Prostate gland (tissue), 2 donors: ENCODE measurements around the gene SPNS3. TPM values are rescaled to one million over a fixed set of nuclear protein-coding genes. Genes with fewer than 3 reads are reported as not detected.

Source experiments
- DNase-seq: peaks from one replicate; pipeline ENCODE4 v3.0.0-alpha.2; 2019; ENCODE audit warnings: low spot score
- H3K27ac ChIP-seq, 2 donors: fragments of 200-600 bp; sonication (generic); 2 replicates each; pipeline ENCODE4 v1.5.1; 2017 to 2019
- H3K27me3 ChIP-seq: fragments of 200-600 bp; sonication (generic); replicated peaks from 2 replicates; pipeline ENCODE4 v1.5.1; 2019; ENCODE audit not compliant: insufficient read depth
- H3K36me3 ChIP-seq, 2 donors: fragments of 200-600 bp; sonication (generic); 1 replicate in 1 of 2; 2 replicates in 1 of 2; pipeline versions ENCODE4 v1.5.1 to v1.8.1; 2017 to 2019
- H3K4me1 ChIP-seq: fragments of 200-600 bp; sonication (generic); replicated peaks from 2 replicates; pipeline ENCODE4 v1.5.1; 2019
- H3K4me3 ChIP-seq, 2 donors: fragments of 200-600 bp; sonication (generic); 2 replicates each; pipeline ENCODE4 v1.5.1; 2017 to 2019
- H3K9me3 ChIP-seq: fragments of 200-600 bp; sonication (generic); 2 replicates; pipeline ENCODE4 v1.5.1; 2017
- CTCF ChIP-seq, 4 experiments: fragments of 200-600 bp in 2 of 4; fragments of 450-650 bp in 2 of 4; sonication (generic) in 2 of 4; IDR thresholded peaks; 1 replicate in 3 of 4; 2 replicates in 1 of 4; pipeline ENCODE4 v1.5.1; 2016 to 2019; ENCODE audit warnings: antibody characterized with exemption in 4 of 4, mild to moderate bottlenecking in 2 of 4, moderate library complexity in 2 of 4
- POLR2A ChIP-seq: fragments of 450-650 bp; IDR thresholded peaks from one replicate; pipeline ENCODE4 v1.6.1; 2016; ENCODE audit warnings: antibody characterized with exemption, mild to moderate bottlenecking
- POLR2AphosphoS5 ChIP-seq: sonication (generic); formaldehyde crosslinking; IDR thresholded peaks from one replicate; pipeline ENCODE4 v1.6.1; 2017; ENCODE audit warnings: antibody characterized with exemption
- WGBS: methylation state at CpG from one replicate; pipeline ENCODE4 v1.1.5; 2018; 5-methylcytosine and 5-hydroxymethylcytosine counted together
- intact Hi-C: fragments of 100-400 bp; cut with DNase I; formaldehyde crosslinking; loops from one replicate; pipeline ENCODE4 v1.14.2; 2022
- total RNA-seq, 2 donors: library from RNA; depleted of rRNA; stranded (reverse); fragments of >200 nt; gene quantifications; one replicate each; pipeline ENCODE4 v1.1.0, GENCODE V29; 2016

The SPNS3 gene
- total RNA-seq, 2 donors from 2014 or later, result 0.50 TPM; not detected in 1

DNA sequence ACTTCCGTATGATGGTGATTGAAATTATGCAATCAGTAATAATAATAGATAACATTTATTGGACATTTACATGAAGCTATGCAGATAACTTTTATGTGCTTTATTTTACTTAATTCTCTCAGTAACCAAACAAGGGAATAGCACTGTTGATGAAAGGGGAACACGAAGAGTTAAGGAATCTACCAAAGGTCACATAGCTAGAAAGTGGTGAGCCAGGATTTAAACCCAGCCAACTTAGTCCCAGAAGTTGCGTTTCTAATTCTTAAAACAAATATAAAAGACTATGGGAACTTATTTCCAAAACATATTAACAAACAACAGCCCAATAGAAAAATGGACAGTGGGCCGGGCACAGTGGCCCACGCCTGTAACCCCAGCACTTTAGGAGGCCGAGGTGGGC lies 9.7 kb downstream of the SPNS3 start:
- H3K36me3 ChIP-seq, result no peaks in the 10 kb centered on the region
- H3K27me3 ChIP-seq, result no peaks in the 10 kb centered on the region
- no peaks in the 10 kb centered on the region for H3K9me3 ChIP-seq
- H3K4me1 ChIP-seq, result no peaks in the 10 kb centered on the region
- DNase-seq, result no peak
- 46% methylated on average over 6 of the region's 6 CpGs for whole genome bisulfite sequencing
- H3K27ac ChIP-seq, result no peak overlapping the region
- H3K4me3 ChIP-seq, result no peak overlapping the region
- TF ChIP-seq POLR2AphosphoS5 (no peak), CTCF (IDR thresholded peaks at IDR 0.05) (no peak), POLR2A (no peak)
- intact Hi-C loops, result no loop called here

- no peak overlapping the region for H3K27ac ChIP-seq
- no peaks in the 10 kb centered on the region for H3K9me3 ChIP-seq
- H3K36me3 ChIP-seq, result no peaks in the 10 kb centered on the region
- intact Hi-C loops, result no loop called here
- H3K4me1 ChIP-seq, result no peaks in the 10 kb centered on the region
- DNase-seq, result peak; percentile 50
- H3K4me3 ChIP-seq, result no peak overlapping the region
- WGBS, result 75% methylated on average over 18 of the region's 18 CpGs
- H3K27me3 ChIP-seq, result no peaks in the 10 kb centered on the region
- TF ChIP-seq CTCF (IDR thresholded peaks at IDR 0.05) (no peak), POLR2AphosphoS5 (no peak), POLR2A (no peak)
Measured at GRCh38 chr17:4444782-4445473, 11.2 kb downstream of the SPNS3 start.

DNA sequence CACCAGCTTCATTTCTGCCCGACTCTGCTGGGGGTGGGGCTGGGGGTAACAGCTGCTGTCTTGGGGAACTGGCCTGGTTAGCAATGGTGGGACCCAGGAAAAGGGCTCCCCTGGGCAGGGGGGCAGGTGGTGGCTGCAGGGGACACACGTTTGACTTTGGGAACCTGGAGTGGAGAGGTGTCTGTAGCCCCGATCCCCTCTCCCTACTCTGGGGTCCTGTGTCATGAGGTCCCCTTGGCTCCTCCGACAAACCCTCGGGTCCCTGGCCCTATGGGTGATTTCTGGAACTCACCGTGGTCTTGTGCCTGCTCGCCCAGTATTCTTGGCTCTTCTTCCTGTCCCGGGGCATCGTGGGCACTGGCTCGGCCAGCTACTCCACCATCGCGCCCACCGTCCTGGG lies 12.0 kb downstream of the SPNS3 start:
- no peaks in the 10 kb centered on the region for H3K36me3 ChIP-seq
- no peak overlapping the region for H3K4me3 ChIP-seq
- intact Hi-C loops, result no loop called here
- no peaks in the 10 kb centered on the region for H3K9me3 ChIP-seq
- no peak for DNase-seq
- no peaks in the 10 kb centered on the region for H3K27me3 ChIP-seq
- 90% methylated on average over 13 of the region's 13 CpGs for WGBS
- H3K27ac ChIP-seq, result no peak overlapping the region
- TF ChIP-seq POLR2AphosphoS5 (no peak), POLR2A (no peak), CTCF (IDR thresholded peaks at IDR 0.05) (no peak)
- no peaks in the 10 kb centered on the region for H3K4me1 ChIP-seq

- Histone ChIP-seq H3K4me3 (no peak overlapping the region), H3K27me3 (no peaks in the 10 kb centered on the region), H3K4me1 (no peaks in the 10 kb centered on the region), H3K36me3 (no peaks in the 10 kb centered on the region), H3K27ac (no peak overlapping the region), H3K9me3 (no peaks in the 10 kb centered on the region)
- intact Hi-C loops, result no loop called here
- TF ChIP-seq POLR2A, result no peak
- no peak for TF ChIP-seq POLR2AphosphoS5
- TF ChIP-seq CTCF (IDR thresholded peaks at IDR 0.05), result no peak
- 74% methylated on average over 20 of the region's 20 CpGs for WGBS
- DNase-seq, result no peak
Measured at GRCh38 chr17:4446326-4447071, 12.8 kb downstream of the SPNS3 start.
